Activated T-cell treated with anti-CD3 and anti-CD28 coated beads for 4 hours (primary cell): ENCODE results near the gene ZNF121.
A peak's percentile ranks its signal among the peaks of the same experiment; 100 is the strongest.

Experiments used
- DNase-seq: peaks from one replicate; pipeline ENCODE4 v3.0.0-alpha.2; 2020

ZNF121 gene

GRCh38 chr19:9538183-9539058 lies 45.9 kb downstream of the ZNF121 start, which contains the start of gene ZNF426:
TSS of gene ZNF426 (minus strand) at chr19:9538645. CDS start at chr19:9536232, 2,413 bp downstream.
- DNase-seq: peak; percentile 83

- DNase-seq: no peak
These were observed 48.4 kb downstream of the ZNF121 start for GRCh38 chr19:9535934-9536333.

GRCh38 chr19:9531933-9532332 lies 52.4 kb downstream of the ZNF121 start:
- no peak for DNase-seq

- DNase-seq: no peak
These were observed 55.5 kb downstream of the ZNF121 start for GRCh38 chr19:9528757-9529336.

- DNase-seq: no peak
These were observed 60.3 kb downstream of the ZNF121 start for GRCh38 chr19:9523885-9524474.
